GM18499 (cell line): ENCODE data around the gene CD70.
"Not testable (repeated sequence)": the region's sequence is repeated elsewhere in the genome, so short reads cannot be mapped to it uniquely, and the experiment has no call there.

Experiments used
- ATAC-seq: cut with Tn5 transposase; IDR thresholded peaks from one replicate; pipeline ENCODE4 v1.9.1; 2021; ENCODE audit warnings: moderate number of reproducible peaks; ENCODE audit not compliant: insufficient read depth, unreplicated experiment

The CD70 gene

GRCh38 chr19:6573350-6573749 is 17.6 kb downstream of the CD70 start:
- no peak for ATAC-seq

- ATAC-seq = no peak
Observed at GRCh38 chr19:6572217-6572616, 18.7 kb downstream of the CD70 start.

- no peak for ATAC-seq
Observed at GRCh38 chr19:6571167-6571566, 19.8 kb downstream of the CD70 start.

DNA sequence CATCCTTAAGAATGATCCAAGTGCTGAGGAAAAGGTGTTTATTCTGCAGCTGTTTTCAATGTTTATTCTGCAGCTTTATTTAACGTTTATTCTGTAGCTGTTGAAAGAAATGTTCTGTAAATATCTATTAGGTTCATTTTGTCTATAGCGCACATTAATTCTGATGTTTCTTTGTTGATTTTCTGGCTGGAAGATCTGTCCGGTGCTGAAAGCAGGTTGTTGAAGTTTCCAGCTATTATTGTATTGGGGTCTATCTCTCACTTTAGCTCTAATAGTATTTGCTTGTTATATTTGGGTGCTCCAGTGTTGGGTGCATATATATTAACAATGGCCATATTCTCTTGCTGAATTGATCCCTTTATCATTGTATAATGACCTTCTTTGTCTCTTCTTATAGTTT is 20.2 kb downstream of the CD70 start:
- no peak for ATAC-seq

DNA sequence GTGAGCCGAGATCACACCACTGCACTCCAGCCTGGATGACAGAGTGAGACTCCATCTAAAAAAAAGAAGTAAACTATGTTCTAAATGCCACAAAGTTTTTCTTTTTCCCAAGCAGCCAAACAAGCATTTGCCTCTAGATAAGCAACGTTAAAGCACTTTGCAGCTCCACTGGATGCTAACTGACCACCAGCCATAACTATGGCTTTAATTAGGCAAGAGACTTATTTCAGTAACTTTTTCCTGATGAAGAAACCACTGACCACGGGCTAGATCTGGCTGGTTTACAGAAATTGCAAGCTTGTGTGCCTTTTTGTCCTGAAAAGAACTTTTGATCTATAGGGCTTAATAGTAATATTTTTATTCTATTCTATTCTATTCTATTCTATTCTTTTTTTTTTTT is 22.1 kb downstream of the CD70 start:
- no peak for ATAC-seq

- no peak for ATAC-seq
Observed at GRCh38 chr19:6568010-6568526, 22.9 kb downstream of the CD70 start.

- not testable (repeated sequence) for ATAC-seq
Observed at GRCh38 chr19:6566727-6567126, 24.2 kb downstream of the CD70 start.

- ATAC-seq = no peak
Observed at GRCh38 chr19:6564393-6564792, 26.6 kb downstream of the CD70 start.

GRCh38 chr19:6562437-6562836 is 28.5 kb downstream of the CD70 start:
- ATAC-seq = not testable (repeated sequence)

- no peak for ATAC-seq
Observed at GRCh38 chr19:6556480-6557195, 34.3 kb downstream of the CD70 start.

- no peak for ATAC-seq
Observed at GRCh38 chr19:6556043-6556449, 34.9 kb downstream of the CD70 start.

- ATAC-seq = no peak
Observed at GRCh38 chr19:6551607-6552450, 39.1 kb downstream of the CD70 start.

GRCh38 chr19:6551091-6551490 is 39.9 kb downstream of the CD70 start:
- no peak for ATAC-seq

DNA sequence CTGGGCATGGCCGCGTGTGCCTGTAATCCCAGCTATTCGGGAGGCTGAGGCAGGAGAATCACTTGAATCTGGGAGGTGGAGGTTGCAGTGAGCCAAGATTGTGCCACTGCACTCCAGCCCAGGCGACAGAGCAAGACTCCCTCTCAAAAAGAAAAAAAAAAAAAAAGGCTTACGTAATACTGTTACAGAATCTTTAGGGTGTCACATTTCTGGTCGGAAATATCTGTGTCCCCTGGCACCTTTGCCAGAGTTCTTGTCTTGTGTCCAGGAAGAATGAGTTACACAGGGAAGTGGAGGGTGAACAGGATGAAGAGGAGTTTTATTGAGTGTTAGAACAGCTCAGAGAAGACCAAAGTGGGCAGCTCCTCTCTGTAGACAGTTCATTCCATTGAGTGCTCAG is 40.3 kb downstream of the CD70 start:
- not testable (repeated sequence) for ATAC-seq

DNA sequence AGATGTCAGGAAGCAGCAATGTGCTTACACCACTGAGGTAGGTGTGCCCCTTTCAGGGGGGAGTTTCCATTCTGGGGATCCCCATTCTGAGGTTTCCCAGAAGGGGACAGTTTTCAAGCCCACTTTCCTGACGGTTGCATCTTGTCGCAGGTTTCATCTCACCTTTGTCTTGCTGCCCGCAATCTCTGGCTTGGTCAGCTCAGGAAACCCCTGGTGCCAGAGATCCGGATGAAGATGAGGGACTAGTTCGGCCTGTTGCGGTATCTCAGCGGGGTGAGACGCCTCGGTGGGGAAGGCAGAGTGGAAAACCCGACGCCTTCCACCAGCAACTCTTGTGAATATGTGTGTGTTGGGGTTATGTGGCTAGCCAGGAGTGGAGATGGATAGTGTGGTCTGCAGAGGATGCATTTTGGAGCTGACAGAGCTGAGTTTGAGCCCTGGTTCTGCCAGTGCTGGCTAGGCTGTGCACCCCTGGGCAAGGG is 47.0 kb downstream of the CD70 start:
- no peak for ATAC-seq

DNA sequence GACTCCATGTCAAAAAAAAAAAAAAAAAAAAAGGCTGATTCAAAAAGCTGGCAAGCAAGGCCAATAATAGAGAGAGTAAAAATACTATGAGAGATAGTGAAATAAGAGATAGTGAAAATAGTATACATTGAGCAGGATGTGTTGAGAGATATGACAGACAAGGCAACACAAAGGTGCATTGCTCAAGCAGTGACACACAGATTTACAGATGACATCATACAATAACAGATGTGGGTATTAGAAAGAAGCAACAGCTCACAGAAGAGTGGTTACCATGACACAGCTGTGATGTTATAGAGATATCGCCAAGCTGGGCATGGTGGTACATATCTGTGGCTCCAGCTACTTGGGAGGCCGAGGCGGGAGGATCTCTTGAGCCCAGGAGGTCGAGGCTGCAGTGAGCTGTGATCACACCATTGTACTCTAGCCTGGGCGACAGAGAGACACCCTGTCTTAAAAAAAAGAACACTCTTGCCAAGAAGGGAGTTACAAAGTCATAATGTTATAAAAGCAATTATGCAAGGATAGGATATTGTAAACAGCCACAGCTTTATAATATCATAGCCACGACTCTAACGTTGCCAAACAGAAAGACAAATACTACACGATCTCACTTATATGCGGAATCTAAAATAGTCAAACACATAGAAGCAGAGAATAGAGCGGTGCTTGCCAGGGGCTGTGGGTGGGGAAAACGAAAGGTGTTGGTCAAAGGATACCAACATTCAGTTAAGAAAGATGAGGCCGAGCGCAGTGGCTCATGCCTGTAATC is 49.8 kb downstream of the CD70 start:
- ATAC-seq = no peak

GRCh38 chr19:6539514-6539913 is 51.4 kb downstream of the CD70 start:
- ATAC-seq = no peak
